Mammary epithelial cell (primary cell): Measurements from ENCODE around the gene LRP1.

Source experiments
- EZH2 ChIP-seq: IDR thresholded peaks from 2 replicates; pipeline ENCODE4 v1.6.1; 2012; ENCODE audit warnings: low read length, inconsistent platforms, borderline replicate concordance
- TF ChIP-seq, protein P1 (sequence below), 2 donors: IDR thresholded peaks in 1 of 2; conservative IDR thresholded peaks in 1 of 2; 2 replicates each; pipeline ENCODE4 v1.5.1; 2011 to 2012; ENCODE audit warnings: inconsistent platforms in 2 of 2, low read length in 2 of 2, mild to moderate bottlenecking in 2 of 2, control low read depth in 1 of 2, low read depth in 1 of 2; ENCODE audit not compliant: insufficient read depth in 1 of 2; ENCODE audit errors: extremely low read depth in 1 of 2

DNA sequence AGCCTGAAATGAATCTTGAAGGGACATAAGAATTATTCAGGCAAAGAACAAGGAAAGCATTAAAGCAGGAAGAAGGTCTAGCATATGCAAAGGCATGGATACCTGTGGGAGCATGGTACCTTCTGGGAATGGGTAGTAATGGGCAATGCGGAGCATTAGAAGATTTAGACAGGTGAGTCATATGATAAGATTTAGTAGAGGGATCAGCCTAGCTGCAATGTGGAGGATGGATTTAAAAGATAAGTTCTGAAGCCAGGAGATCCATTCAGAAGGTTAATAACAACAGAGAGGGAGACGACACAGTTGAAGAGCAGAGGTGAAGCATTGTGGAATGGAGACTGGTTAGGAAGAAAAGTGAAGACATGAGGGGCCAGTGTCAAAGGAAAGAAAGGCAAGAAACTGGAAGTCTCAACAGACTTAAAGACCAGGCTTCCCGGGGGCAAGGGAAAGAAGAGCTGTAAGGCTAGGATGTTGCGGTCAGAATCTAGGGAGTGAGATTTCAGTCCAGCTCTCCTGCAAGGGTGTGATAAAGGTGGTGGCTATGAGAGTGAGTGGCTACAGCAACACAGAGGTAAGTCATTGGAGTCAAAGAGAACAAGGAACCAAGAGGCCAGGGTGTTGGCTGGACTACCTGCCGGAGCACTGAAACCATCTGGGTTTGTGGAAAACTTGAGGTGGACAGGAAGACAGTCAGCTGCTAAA, 11.6 kb upstream of the LRP1 start:
- TF ChIP-seq EZH2, result no peak
- TF ChIP-seq, protein P1, sequence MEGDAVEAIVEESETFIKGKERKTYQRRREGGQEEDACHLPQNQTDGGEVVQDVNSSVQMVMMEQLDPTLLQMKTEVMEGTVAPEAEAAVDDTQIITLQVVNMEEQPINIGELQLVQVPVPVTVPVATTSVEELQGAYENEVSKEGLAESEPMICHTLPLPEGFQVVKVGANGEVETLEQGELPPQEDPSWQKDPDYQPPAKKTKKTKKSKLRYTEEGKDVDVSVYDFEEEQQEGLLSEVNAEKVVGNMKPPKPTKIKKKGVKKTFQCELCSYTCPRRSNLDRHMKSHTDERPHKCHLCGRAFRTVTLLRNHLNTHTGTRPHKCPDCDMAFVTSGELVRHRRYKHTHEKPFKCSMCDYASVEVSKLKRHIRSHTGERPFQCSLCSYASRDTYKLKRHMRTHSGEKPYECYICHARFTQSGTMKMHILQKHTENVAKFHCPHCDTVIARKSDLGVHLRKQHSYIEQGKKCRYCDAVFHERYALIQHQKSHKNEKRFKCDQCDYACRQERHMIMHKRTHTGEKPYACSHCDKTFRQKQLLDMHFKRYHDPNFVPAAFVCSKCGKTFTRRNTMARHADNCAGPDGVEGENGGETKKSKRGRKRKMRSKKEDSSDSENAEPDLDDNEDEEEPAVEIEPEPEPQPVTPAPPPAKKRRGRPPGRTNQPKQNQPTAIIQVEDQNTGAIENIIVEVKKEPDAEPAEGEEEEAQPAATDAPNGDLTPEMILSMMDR (conservative IDR thresholded peaks at IDR 0.05 in 1 of 2, IDR thresholded peaks at IDR 0.05 in 1 of 2; ENCODE audit: extremely low read depth in 1 of 2, insufficient read depth in 1 of 2, low read depth in 1 of 2, low read length in 2 of 2), result no peak
